HepG2 (cell line): ENCODE results near the gene ZWILCH. TPM values are rescaled to one million over a fixed set of nuclear protein-coding genes. Genes with fewer than 3 reads are reported as not detected.

Experiments used
- ATAC-seq: fragments of 200-7000 bp; cut with Tn5 transposase; 3 replicates; pipeline ENCODE4 v1.9.1; 2020; ENCODE audit warnings: mild to moderate bottlenecking, moderate library complexity
- BruUV-seq: library from RNA; stranded (reverse); fragments of 400-500 nt; replicated peaks from 2 replicates; lab custom pipeline; 2021; lab: Mats Ljungman, UMichigan
- CTCF ChIA-PET: fragments of 300-600 bp; formaldehyde crosslinking; extraction: SDS; loops from one replicate; lab custom pipeline; 2021; ENCODE audit warnings: low total read pairs, inconsistent platforms, low intra/inter-chr PET ratio; lab: Yijun Ruan, JAX
- POLR2A ChIA-PET: fragments of 350-600 bp; sonication (Branson Sonifier 250); formaldehyde crosslinking; loops from one replicate; lab custom pipeline; 2020; ENCODE audit warnings: antibody characterized with exemption, inconsistent platforms; lab: Yijun Ruan, JAX
- DNase-seq: peaks from one replicate; pipeline ENCODE4 v3.0.0-alpha.2; 2015; ENCODE audit warnings: low spot score
- FAIRE-seq: peaks from 3 replicates; lab custom pipeline; 2011; peaks lifted over from hg19 to GRCh38; lab: Jason Lieb, UNC
- H2AFZ ChIP-seq: one replicate; pipeline ENCODE4 v1.6.1; 2011; ENCODE audit warnings: low read length, inconsistent platforms
- H3K27ac ChIP-seq: fragments of 300-600 bp; 3 replicates; pipeline ENCODE4 v1.8.0; 2011; ENCODE audit warnings: mixed run types, mild to moderate bottlenecking, mixed read lengths, low read length, inconsistent platforms; ENCODE audit not compliant: insufficient read depth; ENCODE audit errors: extremely low read length
- H3K27me3 ChIP-seq, 2 experiments: fragments of 200-600 bp in 1 of 2; 2 replicates in 1 of 2; 3 replicates in 1 of 2; pipeline versions ENCODE4 v1.6.0 to v1.8.0; 2011; ENCODE audit warnings: low read length in 2 of 2, mild to moderate bottlenecking in 2 of 2, moderate library complexity in 2 of 2, inconsistent platforms in 1 of 2; ENCODE audit not compliant: insufficient read depth in 2 of 2, control insufficient read depth in 1 of 2
- H3K36me3 ChIP-seq, 2 experiments: fragments of 200-600 bp in 1 of 2; replicated peaks in 1 of 2; 2 replicates in 1 of 2; 3 replicates in 1 of 2; pipeline versions ENCODE4 v1.5.1 to v1.8.0; 2011; ENCODE audit warnings: low read length in 2 of 2, inconsistent platforms in 1 of 2; ENCODE audit not compliant: insufficient read depth in 2 of 2, control insufficient read depth in 1 of 2
- H3K4me1 ChIP-seq: 2 replicates; pipeline ENCODE4 v1.5.1; 2012; ENCODE audit warnings: low read length, inconsistent platforms; ENCODE audit not compliant: insufficient read depth
- H3K4me2 ChIP-seq: 2 replicates; pipeline ENCODE4 v1.6.0; 2011; ENCODE audit warnings: low read depth, low read length, inconsistent platforms
- H3K4me3 ChIP-seq, 3 experiments: fragments of 200-600 bp in 1 of 3; sonication (generic), shearing (Covaris generic) in 1 of 3; replicated peaks in 1 of 3; 2 replicates each; pipeline ENCODE4 v1.5.1; 2011 to 2016; ENCODE audit warnings: low read length in 3 of 3, inconsistent platforms in 2 of 3, low read depth in 2 of 3, mild to moderate bottlenecking in 2 of 3, control low read depth in 1 of 3, mixed read lengths in 1 of 3; ENCODE audit not compliant: insufficient read depth in 1 of 3
- H3K79me2 ChIP-seq: one replicate; pipeline ENCODE4 v1.6.1; 2011; ENCODE audit warnings: low read length, inconsistent platforms; ENCODE audit not compliant: insufficient read depth
- H3K9ac ChIP-seq: 2 replicates; pipeline ENCODE4 v1.6.0; 2011; ENCODE audit warnings: mild to moderate bottlenecking, low read depth, low read length, inconsistent platforms; ENCODE audit not compliant: insufficient read depth
- H3K9me3 ChIP-seq: 2 replicates; pipeline ENCODE4 v1.5.1; 2012; ENCODE audit warnings: mild to moderate bottlenecking, low read length
- H4K20me1 ChIP-seq: 2 replicates; pipeline ENCODE4 v1.6.0; 2011; ENCODE audit warnings: inconsistent platforms, mild to moderate bottlenecking, low read length, moderate library complexity; ENCODE audit not compliant: insufficient read depth
- KDM4B ChIP-seq: sonication (generic); formaldehyde crosslinking; IDR thresholded peaks from 2 replicates; pipeline ENCODE4 v1.4.0; 2020; ENCODE audit warnings: missing genetic modification reagents
- MTF2 ChIP-seq: sonication (generic); formaldehyde crosslinking; IDR thresholded peaks from 2 replicates; pipeline ENCODE4 v1.5.0; 2020; ENCODE audit warnings: missing genetic modification reagents, borderline replicate concordance
- MYC ChIP-seq: sonication (generic); formaldehyde crosslinking; IDR thresholded peaks from 2 replicates; pipeline ENCODE4 v1.9.0; 2021; ENCODE audit warnings: missing genetic modification reagents, borderline replicate concordance
- NBN ChIP-seq: fragments of 450-650 bp; conservative IDR thresholded peaks from 2 replicates; pipeline ENCODE4 v1.6.1; 2017
- NKX3-1 ChIP-seq: sonication (generic); formaldehyde crosslinking; IDR thresholded peaks from 2 replicates; pipeline ENCODE4 v1.5.0; 2020; ENCODE audit warnings: missing genetic modification reagents
- PBX3 ChIP-seq: sonication (generic); formaldehyde crosslinking; IDR thresholded peaks from 2 replicates; pipeline ENCODE4 v1.8.1; 2023; ENCODE audit warnings: missing genetic modification reagents, inconsistent platforms, borderline replicate concordance
- RXRB ChIP-seq: IDR thresholded peaks from 2 replicates; pipeline ENCODE4 v1.6.1; 2016; ENCODE audit warnings: borderline replicate concordance, missing genetic modification reagents, missing compliant biosample characterization
- SP4 ChIP-seq: sonication (generic); formaldehyde crosslinking; IDR thresholded peaks from 2 replicates; pipeline ENCODE4 v1.8.1; 2023; ENCODE audit warnings: mild to moderate bottlenecking, missing genetic modification reagents
- SRSF4 ChIP-seq: fragments of 200-400 bp; formaldehyde crosslinking; IDR thresholded peaks from one replicate; pipeline ENCODE4 v1.6.1; 2018; ENCODE audit warnings: mild to moderate bottlenecking, low read depth, low read length, moderate library complexity; ENCODE audit not compliant: poor library complexity, severe bottlenecking
- WIZ ChIP-seq: sonication (generic); formaldehyde crosslinking; IDR thresholded peaks from 2 replicates; pipeline ENCODE4 v1.5.1; 2020; ENCODE audit warnings: mild to moderate bottlenecking, missing genetic modification reagents
- ZBTB25 ChIP-seq: IDR thresholded peaks from 2 replicates; pipeline ENCODE4 v1.6.1; 2018; ENCODE audit warnings: missing genetic modification reagents
- ZNF124 ChIP-seq: sonication (generic); formaldehyde crosslinking; IDR thresholded peaks from 2 replicates; pipeline ENCODE4 v1.4.0; 2020; ENCODE audit warnings: missing genetic modification reagents
- ZNF335 ChIP-seq: sonication (generic); formaldehyde crosslinking; IDR thresholded peaks from 2 replicates; pipeline ENCODE4 v1.4.0; 2020; ENCODE audit warnings: missing genetic modification reagents
- ZNF644 ChIP-seq: IDR thresholded peaks from 2 replicates; pipeline ENCODE4 v1.6.1; 2016; ENCODE audit warnings: low read depth
- WGBS: methylation state at CpG from one replicate; pipeline ENCODE4 v1.1.6; 2017; ENCODE audit warnings: low lambda C conversion rate; 5-methylcytosine and 5-hydroxymethylcytosine counted together
- in situ Hi-C: cut with HindIII; loops from 2 replicates; pipeline ENCODE4 v1.10.0; 2017; ENCODE audit warnings: low pct_unique_long_range_greater_than_20kb; ENCODE audit not compliant: extremely low pct_ligation_motif_present
- intact Hi-C: fragments of 100-400 bp; cut with micrococcal nuclease; formaldehyde crosslinking; loops from one replicate; pipeline ENCODE4 v1.10.0; 2022; ENCODE audit not compliant: unreplicated experiment
- polyA plus RNA-seq, 8 experiments: library from polyadenylated mRNA; depleted of rRNA in 3 of 8; stranded (reverse) in 7 of 8; unstranded in 1 of 8; fragments of >200 nt; fragmentation: Illumina TruSeq in 4 of 8; extraction: Trizol in 4 of 8; gene quantifications; 2 replicates each; pipeline versions ENCODE4 v1.2.1 to v1.2.3, GENCODE V29; 2011 to 2016; ENCODE audit warnings: low read depth in 4 of 8, missing spikeins in 1 of 8, mixed read lengths in 1 of 8; ENCODE audit not compliant: insufficient read depth in 1 of 8
- total RNA-seq, 5 experiments: library from RNA; depleted of rRNA; stranded (reverse); fragments of >200 nt; fragmentation: Illumina TruSeq; extraction: Trizol; gene quantifications; 2 replicates each; pipeline ENCODE4 v1.2.3, GENCODE V29; 2016; ENCODE audit warnings: low read depth in 1 of 5

ZWILCH gene
- total and polyA plus RNA-seq, 2 of the 13 experiments (the other 11 are each of a cell fraction or from before 2014, with no cell fraction given), result 9.5 to 27.8 TPM

GRCh38 chr15:66523926-66524325, 18.8 kb downstream of the ZWILCH start:
- H3K4me3 ChIP-seq, result no peak overlapping the region
- no peaks in the 10 kb centered on the region for H3K27me3 ChIP-seq
- no peaks in the 10 kb centered on the region for H3K79me2 ChIP-seq
- no peak overlapping the region for H3K9ac ChIP-seq
- H2AFZ ChIP-seq, result no peak overlapping the region
- intact Hi-C loops (no loop called here), in situ Hi-C loops (no loop called here)
- FAIRE-seq, result no peak
- H4K20me1 ChIP-seq, result no peaks in the 10 kb centered on the region
- H3K4me1 ChIP-seq, result no peaks in the 10 kb centered on the region
- ChIA-PET CTCF (no interaction called here), POLR2A (no interaction called here)
- no peaks in the 10 kb centered on the region for H3K9me3 ChIP-seq
- ATAC-seq, result no peak
- DNase-seq, result no peak
- 93% methylated on average over 3 of the region's 3 CpGs for WGBS
- peaks cover 3 to 31% of the 10 kb centered on the region in 2 experiments; a peak in 4 of 5 replicates for H3K36me3 ChIP-seq
- no TSS peak for BruUV-seq
- TF ChIP-seq ZNF335 (CRISPR knock-in tag), result no peak
- no peak for TF ChIP-seq MYC (CRISPR knock-in tag)
- TF ChIP-seq MTF2 (CRISPR knock-in tag), result no peak
- no peak for TF ChIP-seq NBN
- no peak for TF ChIP-seq KDM4B (CRISPR knock-in tag)
- no peak for TF ChIP-seq ZNF124 (CRISPR knock-in tag)
- no peak for TF ChIP-seq ZNF644 (CRISPR knock-in tag)
- TF ChIP-seq NKX3-1 (CRISPR knock-in tag), result no peak
- no peak for TF ChIP-seq RXRB (CRISPR knock-in tag)
- TF ChIP-seq SP4 (CRISPR knock-in tag), result no peak
- no peak for TF ChIP-seq PBX3 (CRISPR knock-in tag)
- no peak for TF ChIP-seq SRSF4
- no peak for TF ChIP-seq WIZ (CRISPR knock-in tag)
- no peak for TF ChIP-seq ZBTB25 (CRISPR knock-in tag)
- no peak overlapping the region for H3K4me2 ChIP-seq
- no peak overlapping the region for H3K27ac ChIP-seq
